Stimulated activated CD4-positive, alpha-beta T cell treated with anti-CD3 and anti-CD28 coated beads, TNF-alpha, amount 100 ng/mL, for 24 hours (primary cell): ENCODE data around the gene PKNOX2.

ENCODE experiments used
- DNase-seq, 3 experiments: peaks; one replicate each; pipeline ENCODE4 v3.0.0-alpha.2; 2020; ENCODE audit warnings: low read depth in 3 of 3

Gene PKNOX2

GRCh38 chr11:125408311-125408711, 243.8 kb downstream of the PKNOX2 start:
- no peak for DNase-seq

- DNase-seq = no peak
These were observed 245.5 kb downstream of the PKNOX2 start for GRCh38 chr11:125410091-125410490.

GRCh38 chr11:125412177-125412496, 247.6 kb downstream of the PKNOX2 start:
- DNase-seq = no peak

GRCh38 chr11:125412509-125412908, 248.0 kb downstream of the PKNOX2 start:
- no peak for DNase-seq

GRCh38 chr11:125413226-125413625, 248.7 kb downstream of the PKNOX2 start:
- no peak for DNase-seq

GRCh38 chr11:125414121-125414520, 249.6 kb downstream of the PKNOX2 start:
- no peak for DNase-seq

- DNase-seq = no peak
These were observed 252.7 kb downstream of the PKNOX2 start for GRCh38 chr11:125416981-125417935.

GRCh38 chr11:125418396-125418795, 253.8 kb downstream of the PKNOX2 start:
- DNase-seq = no peak

GRCh38 chr11:125422681-125423080, 258.1 kb downstream of the PKNOX2 start:
- DNase-seq = no peak

- DNase-seq = no peak
These were observed 258.8 kb downstream of the PKNOX2 start for GRCh38 chr11:125423247-125423849.

GRCh38 chr11:125425601-125426000, 261.1 kb downstream of the PKNOX2 start:
- DNase-seq = no peak

- no peak for DNase-seq
These were observed 262.4 kb downstream of the PKNOX2 start for GRCh38 chr11:125426818-125427528.

GRCh38 chr11:125428486-125429173, 264.1 kb downstream of the PKNOX2 start:
- no peak for DNase-seq

GRCh38 chr11:125429174-125429707, 264.7 kb downstream of the PKNOX2 start:
- DNase-seq = peak in 2 of 3 experiments; percentile 13 to 54

- no peak for DNase-seq
These were observed 265.5 kb downstream of the PKNOX2 start for GRCh38 chr11:125429807-125430678.

GRCh38 chr11:125431009-125431408, 266.5 kb downstream of the PKNOX2 start:
- no peak for DNase-seq

GRCh38 chr11:125431481-125431880, 266.9 kb downstream of the PKNOX2 start:
- DNase-seq = no peak

- DNase-seq = peak in 1 of 3 experiments; percentile 22
These were observed 269.0 kb downstream of the PKNOX2 start for GRCh38 chr11:125433454-125434121.

GRCh38 chr11:125435461-125436238, 271.1 kb downstream of the PKNOX2 start:
- no peak for DNase-seq
